GM23338 (cell line): ENCODE results near the gene PLOD2. TPM values are rescaled to one million over a fixed set of nuclear protein-coding genes. Genes with fewer than 3 reads are reported as not detected.

Experiments used
- ATAC-seq: fragments of 200-7000 bp; cut with Tn5 transposase; 3 replicates; pipeline ENCODE4 v1.9.1; 2020
- DNase-seq: peaks from one replicate; pipeline ENCODE4 v3.0.0-alpha.2; 2015; ENCODE audit warnings: low spot score
- H2AFZ ChIP-seq: fragments of 200-600 bp; sonication (generic); 2 replicates; pipeline ENCODE4 v1.8.0; 2016; ENCODE audit warnings: antibody characterized with exemption, mild to moderate bottlenecking, moderate library complexity
- H3F3A ChIP-seq: fragments of 200-600 bp; sonication (generic); replicated peaks from 2 replicates; pipeline ENCODE4 v1.8.0; 2017; ENCODE audit warnings: antibody characterized with exemption, mixed run types, low read depth
- H3K27ac ChIP-seq: fragments of 200-600 bp; sonication (generic); 2 replicates; pipeline ENCODE4 v1.6.1; 2016; ENCODE audit warnings: low read depth
- H3K27me3 ChIP-seq: fragments of 200-600 bp; sonication (generic); 2 replicates; pipeline ENCODE4 v1.8.0; 2016; ENCODE audit warnings: mild to moderate bottlenecking, mixed run types, moderate library complexity; ENCODE audit not compliant: insufficient read depth
- H3K36me3 ChIP-seq: fragments of 200-600 bp; sonication (generic); 2 replicates; pipeline ENCODE4 v1.8.0; 2016; ENCODE audit warnings: mild to moderate bottlenecking; ENCODE audit not compliant: insufficient read depth
- H3K4me1 ChIP-seq: fragments of 200-600 bp; sonication (generic); 2 replicates; pipeline ENCODE4 v1.8.0; 2016; ENCODE audit warnings: mild to moderate bottlenecking, moderate library complexity; ENCODE audit not compliant: insufficient read depth
- H3K4me2 ChIP-seq: fragments of 200-600 bp; sonication (generic); 2 replicates; pipeline ENCODE4 v1.7.1; 2017; ENCODE audit warnings: mixed run types
- H3K4me3 ChIP-seq: fragments of 200-600 bp; sonication (generic); 2 replicates; pipeline ENCODE4 v1.6.1; 2016; ENCODE audit warnings: mixed run types
- H3K79me2 ChIP-seq: fragments of 200-600 bp; sonication (generic); replicated peaks from 2 replicates; pipeline ENCODE4 v1.8.0; 2017; ENCODE audit warnings: mild to moderate bottlenecking; ENCODE audit not compliant: insufficient read depth
- H3K9me2 ChIP-seq: fragments of 200-600 bp; sonication (generic); 2 replicates; pipeline ENCODE4 v1.8.0; 2017; ENCODE audit not compliant: insufficient read depth
- H4K20me1 ChIP-seq: fragments of 200-600 bp; sonication (generic); replicated peaks from 2 replicates; pipeline ENCODE4 v1.8.0; 2017; ENCODE audit warnings: mild to moderate bottlenecking; ENCODE audit not compliant: insufficient read depth
- H3K27ac Mint-ChIP-seq: 2 replicates; pipeline ENCODE4 v1.8.0; 2020; ENCODE audit warnings: inconsistent platforms, mild to moderate bottlenecking, moderate library complexity, mixed read lengths
- H3K27me3 Mint-ChIP-seq: 3 replicates; pipeline ENCODE4 v1.8.0; 2022; ENCODE audit warnings: low read depth, mild to moderate bottlenecking, moderate library complexity, mixed read lengths, inconsistent platforms; ENCODE audit not compliant: insufficient read depth, poor library complexity
- H3K36me3 Mint-ChIP-seq: 3 replicates; pipeline ENCODE4 v1.8.0; 2021; ENCODE audit warnings: low read depth, mild to moderate bottlenecking, inconsistent platforms, moderate library complexity, mixed read lengths
- H3K4me1 Mint-ChIP-seq: 3 replicates; pipeline ENCODE4 v1.8.0; 2020; ENCODE audit warnings: mild to moderate bottlenecking, inconsistent platforms, mixed read lengths
- H3K4me3 Mint-ChIP-seq: 3 replicates; pipeline ENCODE4 v1.8.0; 2021; ENCODE audit warnings: moderate library complexity, mild to moderate bottlenecking, inconsistent platforms, mixed read lengths
- H3K9me3 Mint-ChIP-seq: 3 replicates; pipeline ENCODE4 v1.8.0; 2020; ENCODE audit warnings: moderate library complexity, mild to moderate bottlenecking, inconsistent platforms, mixed read lengths
- CREB1 ChIP-seq: fragments of 250-450 bp; sonication (Bioruptor Pico); IDR thresholded peaks from 2 replicates; pipeline ENCODE4 v1.5.0; 2020; ENCODE audit warnings: low read depth, mild to moderate bottlenecking, moderate library complexity
- CTCF ChIP-seq, 2 experiments: fragments of 200-600 bp in 1 of 2; sonication (generic) in 1 of 2; conservative IDR thresholded peaks; 2 replicates each; pipeline versions ENCODE4 v1.5.1 to v1.6.1; 2016 to 2017; ENCODE audit warnings: antibody characterized with exemption in 2 of 2, low read depth in 2 of 2, mild to moderate bottlenecking in 2 of 2, moderate library complexity in 1 of 2
- EZH2 ChIP-seq: fragments of 200-600 bp; sonication (generic); IDR thresholded peaks from one replicate; pipeline ENCODE4 v1.8.0; 2017; ENCODE audit warnings: antibody characterized with exemption, mild to moderate bottlenecking, low read depth; ENCODE audit not compliant: unreplicated experiment
- EZH2phosphoT487 ChIP-seq: fragments of 200-600 bp; sonication (generic); IDR thresholded peaks from one replicate; pipeline ENCODE4 v1.8.1; 2018; ENCODE audit warnings: antibody characterized with exemption; ENCODE audit not compliant: unreplicated experiment
- JUNB ChIP-seq: IDR thresholded peaks from one replicate; pipeline ENCODE4 v1.6.1; 2016; ENCODE audit warnings: antibody characterized with exemption; ENCODE audit not compliant: unreplicated experiment
- NANOG ChIP-seq: IDR thresholded peaks from 2 replicates; pipeline ENCODE4 v1.6.1; 2016; ENCODE audit warnings: antibody characterized with exemption, borderline replicate concordance
- POLR2AphosphoS5 ChIP-seq: IDR thresholded peaks from 2 replicates; pipeline ENCODE4 v1.6.1; 2016; ENCODE audit warnings: antibody characterized with exemption, low read depth
- REST ChIP-seq: IDR thresholded peaks from one replicate; pipeline ENCODE4 v1.6.1; 2018; ENCODE audit warnings: antibody characterized with exemption; ENCODE audit not compliant: unreplicated experiment
- STAT1 ChIP-seq: IDR thresholded peaks from one replicate; pipeline ENCODE4 v1.6.1; 2016; ENCODE audit warnings: antibody characterized with exemption; ENCODE audit not compliant: unreplicated experiment
- ZNF114 ChIP-seq: fragments of 250-450 bp; sonication (Bioruptor Pico); IDR thresholded peaks from 2 replicates; pipeline ENCODE4 v1.5.0; 2020; ENCODE audit warnings: mild to moderate bottlenecking, moderate library complexity
- ZNF331 ChIP-seq: fragments of 250-450 bp; sonication (Bioruptor Pico); IDR thresholded peaks from 2 replicates; pipeline ENCODE4 v1.5.0; 2020; ENCODE audit warnings: low read depth, mild to moderate bottlenecking, moderate library complexity
- ZNF462 ChIP-seq: fragments of 250-450 bp; sonication (Bioruptor Pico); IDR thresholded peaks from 2 replicates; pipeline ENCODE4 v1.5.0; 2020; ENCODE audit warnings: mild to moderate bottlenecking, moderate library complexity
- polyA plus RNA-seq: library from polyadenylated mRNA; unstranded; fragments of >200 nt; fragmentation: Nextera tagmentation; extraction: Ambion mirVana; gene quantifications from 2 replicates; pipeline ENCODE4 v1.2.1, GENCODE V29; 2016
- total RNA-seq: library from RNA; depleted of rRNA; stranded (reverse); fragments of >200 nt; shearing (Covaris generic); gene quantifications from 2 replicates; pipeline ENCODE4 v1.2.3, GENCODE V29; 2014

Gene PLOD2
- total and polyA plus RNA-seq, 2 experiments from 2014 or later = 26.7 to 30.5 TPM

- TF ChIP-seq ZNF462 (CRISPR knock-in tag) (no peak), ZNF331 (CRISPR knock-in tag) (no peak)
Observed at GRCh38 chr3:146172586-146172985, 11.6 kb upstream of the PLOD2 start (continued).

GRCh38 chr3:146170591-146170990 is 9.6 kb upstream of the PLOD2 start:
- Mint-ChIP-seq H3K36me3 (no peaks in the 10 kb centered on the region), H3K4me3 (no peak overlapping the region), H3K27ac (no peak overlapping the region), H3K9me3 (no peaks in the 10 kb centered on the region), H3K4me1 (peaks cover 3% of the 10 kb centered on the region), H3K27me3 (no peaks in the 10 kb centered on the region)
- Histone ChIP-seq H3K9me2 (no peaks in the 10 kb centered on the region), H3K4me3 (no peak overlapping the region), H3K27me3 (no peaks in the 10 kb centered on the region), H2AFZ (no peak overlapping the region), H3F3A (no peaks in the 10 kb centered on the region), H4K20me1 (no peaks in the 10 kb centered on the region), H3K4me1 (peaks cover under 1% of the 10 kb centered on the region; the same call in 1 of the 2 replicates), H3K4me2 (no peak overlapping the region), H3K36me3 (no peaks in the 10 kb centered on the region), H3K27ac (no peak overlapping the region), H3K79me2 (no peaks in the 10 kb centered on the region)
- ATAC-seq (no peak), DNase-seq (no peak)
- TF ChIP-seq EZH2 (no peak), CREB1 (CRISPR knock-in tag) (no peak), CTCF (conservative IDR thresholded peaks at IDR 0.05; ENCODE audit: low read depth in 2 of 2) (no peak), STAT1 (no peak), REST (no peak), ZNF114 (no peak), NANOG (no peak), ZNF331 (CRISPR knock-in tag) (no peak), POLR2AphosphoS5 (no peak), EZH2phosphoT487 (no peak), JUNB (no peak)
